Gastrocnemius medialis (tissue), 4 donors: Measurements from ENCODE around the gene TRPC5OS.

ENCODE experiments used
- CTCF ChIP-seq, 5 experiments: fragments of 450-650 bp in 3 of 5; fragments of 200-600 bp in 2 of 5; sonication (generic) in 2 of 5; IDR thresholded peaks in 4 of 5; conservative IDR thresholded peaks in 1 of 5; 1 replicate in 4 of 5; 2 replicates in 1 of 5; pipeline ENCODE4 v1.5.1; 2016 to 2019; ENCODE audit warnings: antibody characterized with exemption in 5 of 5, mild to moderate bottlenecking in 3 of 5, moderate library complexity in 3 of 5
- POLR2A ChIP-seq, 2 donors: fragments of 450-650 bp; IDR thresholded peaks; one replicate each; pipeline ENCODE4 v1.6.1; 2017; ENCODE audit warnings: antibody characterized with exemption in 2 of 2, mild to moderate bottlenecking in 2 of 2, moderate library complexity in 2 of 2

- TF ChIP-seq CTCF (IDR thresholded peaks at IDR 0.05 in 4 of 5, conservative IDR thresholded peaks at IDR 0.05 in 1 of 5) = no peak
- no peak for TF ChIP-seq POLR2A (IDR thresholded peaks at IDR 0.05)
Observed at GRCh38 chrX:111928456-111928855, 52.5 kb downstream of the TRPC5OS start.
